Measurements from ENCODE around the gene STOML3.

The STOML3 gene

DNA sequence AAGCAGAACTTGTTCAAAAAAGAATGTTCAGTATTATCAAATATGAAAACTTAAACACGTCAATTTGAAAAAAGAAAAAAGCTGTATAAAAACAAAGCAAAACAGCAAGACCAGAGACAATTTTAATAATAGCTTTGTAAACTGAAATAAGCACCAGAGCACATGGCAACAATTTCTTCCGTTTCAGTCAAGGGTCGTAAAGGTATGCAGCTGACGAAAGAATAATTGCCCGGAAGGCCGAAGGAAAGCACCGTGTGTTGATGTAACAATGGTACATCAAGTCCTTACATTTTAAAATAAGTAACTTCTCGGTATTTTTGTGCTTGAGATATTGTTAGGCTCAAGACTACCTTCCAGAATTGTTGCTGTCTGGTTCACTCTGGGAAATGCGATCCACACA lies 45.6 kb upstream of the STOML3 start:
- TF ChIP-seq, protein P1, sequence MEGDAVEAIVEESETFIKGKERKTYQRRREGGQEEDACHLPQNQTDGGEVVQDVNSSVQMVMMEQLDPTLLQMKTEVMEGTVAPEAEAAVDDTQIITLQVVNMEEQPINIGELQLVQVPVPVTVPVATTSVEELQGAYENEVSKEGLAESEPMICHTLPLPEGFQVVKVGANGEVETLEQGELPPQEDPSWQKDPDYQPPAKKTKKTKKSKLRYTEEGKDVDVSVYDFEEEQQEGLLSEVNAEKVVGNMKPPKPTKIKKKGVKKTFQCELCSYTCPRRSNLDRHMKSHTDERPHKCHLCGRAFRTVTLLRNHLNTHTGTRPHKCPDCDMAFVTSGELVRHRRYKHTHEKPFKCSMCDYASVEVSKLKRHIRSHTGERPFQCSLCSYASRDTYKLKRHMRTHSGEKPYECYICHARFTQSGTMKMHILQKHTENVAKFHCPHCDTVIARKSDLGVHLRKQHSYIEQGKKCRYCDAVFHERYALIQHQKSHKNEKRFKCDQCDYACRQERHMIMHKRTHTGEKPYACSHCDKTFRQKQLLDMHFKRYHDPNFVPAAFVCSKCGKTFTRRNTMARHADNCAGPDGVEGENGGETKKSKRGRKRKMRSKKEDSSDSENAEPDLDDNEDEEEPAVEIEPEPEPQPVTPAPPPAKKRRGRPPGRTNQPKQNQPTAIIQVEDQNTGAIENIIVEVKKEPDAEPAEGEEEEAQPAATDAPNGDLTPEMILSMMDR (IDR thresholded peaks at IDR 0.05; ENCODE audit: extremely low read depth, insufficient read depth, missing control alignments): no peak
- DNase-seq (ENCODE audit: low spot score): no peak
- in situ Hi-C loops (cut with MboI; ENCODE audit: low pct_unique_long_range_greater_than_20kb, low sequenced_read_pairs, unreplicated experiment): no loop called here

DNA sequence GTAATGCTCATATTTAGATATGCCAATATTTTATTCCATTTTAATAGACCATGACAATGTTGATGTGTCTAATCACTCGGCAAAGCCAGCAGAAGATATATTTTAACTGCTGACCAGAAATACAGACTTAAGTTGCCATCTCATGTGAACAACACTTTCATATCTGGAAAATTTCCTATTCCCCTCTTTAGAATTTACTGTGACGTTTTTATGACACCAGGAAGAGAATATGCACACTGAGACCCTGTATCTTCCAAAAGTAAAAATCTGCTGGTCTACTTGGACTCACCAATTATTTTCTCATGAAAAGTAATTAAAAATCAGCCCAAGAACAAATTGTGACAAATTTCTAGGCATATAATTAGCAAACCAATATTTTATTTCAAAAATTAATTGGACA lies 45.2 kb upstream of the STOML3 start:
- no peak for DNase-seq (ENCODE audit: low spot score)
- in situ Hi-C loops (cut with MboI; ENCODE audit: low pct_unique_long_range_greater_than_20kb, low sequenced_read_pairs, unreplicated experiment): no loop called here
- TF ChIP-seq, protein P1 (IDR thresholded peaks at IDR 0.05; ENCODE audit: extremely low read depth, insufficient read depth, missing control alignments): no peak

DNA sequence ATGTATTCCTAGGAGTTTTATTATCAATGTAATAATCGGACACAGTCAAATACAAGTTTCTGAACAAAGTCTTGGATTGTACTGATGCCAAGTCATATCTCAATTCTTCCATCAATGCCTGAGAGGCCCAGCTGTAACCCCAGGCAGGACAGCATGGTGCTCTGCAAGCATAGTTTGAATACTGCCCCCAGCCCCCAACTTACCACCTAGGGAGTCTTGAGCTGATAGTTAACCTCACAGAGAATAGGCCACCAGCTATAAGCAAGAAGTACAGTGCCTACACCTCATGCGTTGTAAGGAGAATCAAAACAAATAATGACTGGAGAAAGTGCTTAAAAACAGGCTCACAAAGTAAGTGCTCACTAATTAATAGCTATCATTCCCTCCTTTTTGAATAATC lies 44.6 kb upstream of the STOML3 start:
- TF ChIP-seq, protein P1 (IDR thresholded peaks at IDR 0.05; ENCODE audit: extremely low read depth, insufficient read depth, missing control alignments): no peak
- no peak for DNase-seq (ENCODE audit: low spot score)
- in situ Hi-C loops (cut with MboI; ENCODE audit: low pct_unique_long_range_greater_than_20kb, low sequenced_read_pairs, unreplicated experiment): no loop called here

DNA sequence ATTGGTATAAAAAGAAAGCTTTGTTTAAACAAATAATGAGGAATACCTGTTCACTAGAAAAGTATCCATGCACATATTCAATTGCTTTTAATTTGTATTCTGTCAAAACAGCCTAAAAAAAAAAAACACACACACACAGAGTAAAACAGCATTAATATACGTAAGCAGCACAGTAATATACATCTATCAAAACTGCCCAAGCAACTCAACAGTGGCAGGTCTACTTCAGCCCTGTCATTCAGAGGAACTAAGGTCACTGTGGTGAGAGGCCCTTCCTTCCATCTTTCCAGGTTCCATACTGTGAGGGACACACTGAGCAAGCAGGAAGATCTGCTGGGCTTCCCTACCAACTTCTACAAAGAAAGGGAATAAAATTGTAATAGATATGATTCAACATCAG lies 43.5 kb upstream of the STOML3 start:
- DNase-seq (ENCODE audit: low spot score): no peak
- in situ Hi-C loops (cut with MboI; ENCODE audit: low pct_unique_long_range_greater_than_20kb, low sequenced_read_pairs, unreplicated experiment): no loop called here
- TF ChIP-seq, protein P1 (IDR thresholded peaks at IDR 0.05; ENCODE audit: extremely low read depth, insufficient read depth, missing control alignments): no peak

DNA sequence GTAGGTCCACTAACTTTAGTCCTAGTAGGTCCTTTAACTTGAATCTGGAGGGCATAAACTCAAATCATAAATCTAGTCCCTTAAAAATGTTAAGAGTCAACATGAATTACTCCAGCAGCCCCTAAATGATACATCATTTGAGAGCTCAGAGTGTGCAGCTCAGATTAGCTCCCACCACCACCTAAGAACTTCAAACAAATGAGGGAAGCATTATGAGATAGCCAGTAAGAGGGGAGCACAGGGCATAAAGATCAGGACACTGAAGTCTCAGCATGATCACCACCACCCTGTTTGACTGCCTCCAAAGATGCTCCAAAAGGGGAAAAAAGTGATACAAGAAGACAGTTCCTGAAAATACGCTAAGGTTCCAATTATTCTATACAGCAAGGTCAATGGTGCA lies 41.5 kb upstream of the STOML3 start:
- no peak for DNase-seq (ENCODE audit: low spot score)
- in situ Hi-C loops (cut with MboI; ENCODE audit: low pct_unique_long_range_greater_than_20kb, low sequenced_read_pairs, unreplicated experiment): no loop called here
- TF ChIP-seq, protein P1 (IDR thresholded peaks at IDR 0.05; ENCODE audit: extremely low read depth, insufficient read depth, missing control alignments): no peak

DNA sequence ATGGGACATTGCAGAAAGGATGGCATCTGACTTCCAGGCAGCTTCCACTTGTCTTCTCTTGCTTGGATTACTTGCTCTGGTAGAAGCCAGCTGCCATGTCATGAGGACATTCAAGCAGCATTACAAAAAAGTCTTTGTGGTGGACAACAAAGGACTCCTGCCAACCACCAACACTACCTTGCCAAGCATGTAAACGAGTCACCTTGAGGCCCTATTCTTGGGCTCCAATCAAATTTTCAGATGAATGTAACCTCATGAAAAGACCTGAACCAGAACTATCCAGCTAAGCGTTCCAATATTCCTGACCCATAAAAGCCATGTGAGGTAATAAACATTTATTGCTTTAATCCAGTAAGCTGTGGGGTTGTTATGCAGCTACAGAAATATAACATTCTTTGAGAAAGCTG lies 34.8 kb upstream of the STOML3 start:
- in situ Hi-C loops (cut with MboI; ENCODE audit: low pct_unique_long_range_greater_than_20kb, low sequenced_read_pairs, unreplicated experiment): no loop called here
- DNase-seq (ENCODE audit: low spot score): no peak
- TF ChIP-seq, protein P1 (IDR thresholded peaks at IDR 0.05; ENCODE audit: extremely low read depth, insufficient read depth, missing control alignments): no peak

DNA sequence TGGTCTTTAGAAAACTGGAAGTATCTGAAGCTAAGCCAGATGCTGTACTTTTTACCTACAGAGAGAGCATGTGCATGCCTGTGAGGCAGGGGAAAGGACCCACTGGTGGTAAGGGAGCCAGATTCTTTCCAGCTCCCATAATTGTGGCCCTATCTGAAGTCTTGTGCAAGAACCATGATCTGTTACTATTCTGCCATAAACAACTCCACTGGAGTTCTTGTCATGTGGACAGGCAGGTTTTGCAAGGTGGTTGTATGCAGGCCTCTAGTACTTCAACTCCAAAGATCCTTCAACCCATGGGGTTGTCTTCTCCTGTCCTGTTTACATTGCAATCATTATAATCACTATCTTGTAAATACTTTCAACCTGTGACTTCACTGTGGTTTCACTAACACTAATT lies 33.1 kb upstream of the STOML3 start:
- TF ChIP-seq, protein P1 (IDR thresholded peaks at IDR 0.05; ENCODE audit: extremely low read depth, insufficient read depth, missing control alignments): no peak

More for the DNA sequence above, 33.1 kb upstream of the STOML3 start:
- in situ Hi-C loops (cut with MboI; ENCODE audit: low pct_unique_long_range_greater_than_20kb, low sequenced_read_pairs, unreplicated experiment): no loop called here
- DNase-seq (ENCODE audit: low spot score): no peak
